ENCODE data around the gene AKT2.

DNA sequence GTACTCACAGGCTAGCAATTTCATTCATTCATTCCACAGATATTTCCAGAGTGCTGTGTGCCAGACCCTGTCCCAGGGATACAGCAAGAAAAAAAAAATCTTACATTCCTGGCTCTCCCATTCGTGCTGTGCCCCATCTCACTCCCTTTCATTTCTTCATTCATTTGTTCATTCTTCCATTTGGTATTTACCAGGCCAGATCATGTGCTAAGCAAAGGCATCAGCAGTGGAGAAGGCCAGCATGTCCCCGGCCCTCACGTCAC is 91.6 kb downstream of the AKT2 start:
- TF ChIP-seq, protein P1, sequence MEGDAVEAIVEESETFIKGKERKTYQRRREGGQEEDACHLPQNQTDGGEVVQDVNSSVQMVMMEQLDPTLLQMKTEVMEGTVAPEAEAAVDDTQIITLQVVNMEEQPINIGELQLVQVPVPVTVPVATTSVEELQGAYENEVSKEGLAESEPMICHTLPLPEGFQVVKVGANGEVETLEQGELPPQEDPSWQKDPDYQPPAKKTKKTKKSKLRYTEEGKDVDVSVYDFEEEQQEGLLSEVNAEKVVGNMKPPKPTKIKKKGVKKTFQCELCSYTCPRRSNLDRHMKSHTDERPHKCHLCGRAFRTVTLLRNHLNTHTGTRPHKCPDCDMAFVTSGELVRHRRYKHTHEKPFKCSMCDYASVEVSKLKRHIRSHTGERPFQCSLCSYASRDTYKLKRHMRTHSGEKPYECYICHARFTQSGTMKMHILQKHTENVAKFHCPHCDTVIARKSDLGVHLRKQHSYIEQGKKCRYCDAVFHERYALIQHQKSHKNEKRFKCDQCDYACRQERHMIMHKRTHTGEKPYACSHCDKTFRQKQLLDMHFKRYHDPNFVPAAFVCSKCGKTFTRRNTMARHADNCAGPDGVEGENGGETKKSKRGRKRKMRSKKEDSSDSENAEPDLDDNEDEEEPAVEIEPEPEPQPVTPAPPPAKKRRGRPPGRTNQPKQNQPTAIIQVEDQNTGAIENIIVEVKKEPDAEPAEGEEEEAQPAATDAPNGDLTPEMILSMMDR (conservative IDR thresholded peaks at IDR 0.05; ENCODE audit: low read depth, low read length): no peak
- TF ChIP-seq EZH2phosphoT487 (IDR thresholded peaks at IDR 0.05; ENCODE audit: borderline replicate concordance, low read length) (no peak), EZH2 (IDR thresholded peaks at IDR 0.05; ENCODE audit: low read length, unreplicated experiment) (no peak)
